ENCODE measurements around the gene RHOH.

DNA sequence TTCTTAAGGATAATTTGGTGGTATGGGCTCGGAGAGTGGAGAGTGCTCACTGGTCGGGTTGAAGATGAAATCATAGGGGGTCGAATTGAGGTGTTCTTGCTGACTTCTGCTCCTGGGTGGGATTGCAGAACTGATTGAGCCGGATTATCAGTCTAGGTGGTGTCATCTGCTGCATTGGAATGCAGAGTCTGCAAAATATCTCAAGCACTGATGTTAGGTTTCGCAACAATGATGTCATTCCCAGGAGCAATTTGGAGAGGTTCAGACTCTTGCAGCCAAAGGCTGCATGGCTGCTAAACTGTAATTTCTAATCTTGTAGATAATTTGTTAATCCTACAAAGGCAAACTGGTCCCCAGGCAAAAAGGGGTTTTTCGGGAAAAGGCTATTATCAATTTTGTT, 67.7 kb downstream of the RHOH start:
- TF ChIP-seq KLF10 (tag by site-specific recombination; IDR thresholded peaks at IDR 0.05) (no peak), ZNF571 (tag by site-specific recombination; IDR thresholded peaks at IDR 0.05) (no peak), ZSCAN23 (tag by site-specific recombination; IDR thresholded peaks at IDR 0.05) (no peak)
- TF ChIP-seq, protein P1, sequence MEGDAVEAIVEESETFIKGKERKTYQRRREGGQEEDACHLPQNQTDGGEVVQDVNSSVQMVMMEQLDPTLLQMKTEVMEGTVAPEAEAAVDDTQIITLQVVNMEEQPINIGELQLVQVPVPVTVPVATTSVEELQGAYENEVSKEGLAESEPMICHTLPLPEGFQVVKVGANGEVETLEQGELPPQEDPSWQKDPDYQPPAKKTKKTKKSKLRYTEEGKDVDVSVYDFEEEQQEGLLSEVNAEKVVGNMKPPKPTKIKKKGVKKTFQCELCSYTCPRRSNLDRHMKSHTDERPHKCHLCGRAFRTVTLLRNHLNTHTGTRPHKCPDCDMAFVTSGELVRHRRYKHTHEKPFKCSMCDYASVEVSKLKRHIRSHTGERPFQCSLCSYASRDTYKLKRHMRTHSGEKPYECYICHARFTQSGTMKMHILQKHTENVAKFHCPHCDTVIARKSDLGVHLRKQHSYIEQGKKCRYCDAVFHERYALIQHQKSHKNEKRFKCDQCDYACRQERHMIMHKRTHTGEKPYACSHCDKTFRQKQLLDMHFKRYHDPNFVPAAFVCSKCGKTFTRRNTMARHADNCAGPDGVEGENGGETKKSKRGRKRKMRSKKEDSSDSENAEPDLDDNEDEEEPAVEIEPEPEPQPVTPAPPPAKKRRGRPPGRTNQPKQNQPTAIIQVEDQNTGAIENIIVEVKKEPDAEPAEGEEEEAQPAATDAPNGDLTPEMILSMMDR (tag by site-specific recombination; IDR thresholded peaks at IDR 0.05), result no peak
- TF ChIP-seq, protein P2, sequence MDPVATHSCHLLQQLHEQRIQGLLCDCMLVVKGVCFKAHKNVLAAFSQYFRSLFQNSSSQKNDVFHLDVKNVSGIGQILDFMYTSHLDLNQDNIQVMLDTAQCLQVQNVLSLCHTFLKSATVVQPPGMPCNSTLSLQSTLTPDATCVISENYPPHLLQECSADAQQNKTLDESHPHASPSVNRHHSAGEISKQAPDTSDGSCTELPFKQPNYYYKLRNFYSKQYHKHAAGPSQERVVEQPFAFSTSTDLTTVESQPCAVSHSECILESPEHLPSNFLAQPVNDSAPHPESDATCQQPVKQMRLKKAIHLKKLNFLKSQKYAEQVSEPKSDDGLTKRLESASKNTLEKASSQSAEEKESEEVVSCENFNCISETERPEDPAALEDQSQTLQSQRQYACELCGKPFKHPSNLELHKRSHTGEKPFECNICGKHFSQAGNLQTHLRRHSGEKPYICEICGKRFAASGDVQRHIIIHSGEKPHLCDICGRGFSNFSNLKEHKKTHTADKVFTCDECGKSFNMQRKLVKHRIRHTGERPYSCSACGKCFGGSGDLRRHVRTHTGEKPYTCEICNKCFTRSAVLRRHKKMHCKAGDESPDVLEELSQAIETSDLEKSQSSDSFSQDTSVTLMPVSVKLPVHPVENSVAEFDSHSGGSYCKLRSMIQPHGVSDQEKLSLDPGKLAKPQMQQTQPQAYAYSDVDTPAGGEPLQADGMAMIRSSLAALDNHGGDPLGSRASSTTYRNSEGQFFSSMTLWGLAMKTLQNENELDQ (tag by site-specific recombination; IDR thresholded peaks at IDR 0.05; ENCODE audit: low read depth), result no peak
